Measurements from ENCODE around the gene TRAK2.

The TRAK2 gene

DNA sequence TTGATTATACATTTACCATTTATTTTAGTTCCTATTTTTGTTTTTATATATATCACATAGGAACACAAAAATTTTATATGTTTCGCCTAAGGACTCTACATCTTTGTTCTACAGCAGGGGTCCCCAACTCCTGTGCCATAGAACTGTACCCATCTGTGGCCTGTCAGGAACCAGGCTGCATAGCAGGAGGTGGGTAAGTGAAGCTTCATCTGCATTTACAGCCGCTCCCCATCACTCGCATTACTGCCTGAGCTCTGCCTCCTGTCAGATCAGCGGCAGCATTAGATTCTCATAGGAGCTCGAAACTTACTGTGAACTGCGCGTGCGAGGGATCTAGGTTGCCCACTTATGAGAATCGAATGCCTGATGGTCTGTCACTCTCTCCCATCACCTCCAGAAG is 25.3 kb downstream of the TRAK2 start:
- TF ChIP-seq, protein P1, sequence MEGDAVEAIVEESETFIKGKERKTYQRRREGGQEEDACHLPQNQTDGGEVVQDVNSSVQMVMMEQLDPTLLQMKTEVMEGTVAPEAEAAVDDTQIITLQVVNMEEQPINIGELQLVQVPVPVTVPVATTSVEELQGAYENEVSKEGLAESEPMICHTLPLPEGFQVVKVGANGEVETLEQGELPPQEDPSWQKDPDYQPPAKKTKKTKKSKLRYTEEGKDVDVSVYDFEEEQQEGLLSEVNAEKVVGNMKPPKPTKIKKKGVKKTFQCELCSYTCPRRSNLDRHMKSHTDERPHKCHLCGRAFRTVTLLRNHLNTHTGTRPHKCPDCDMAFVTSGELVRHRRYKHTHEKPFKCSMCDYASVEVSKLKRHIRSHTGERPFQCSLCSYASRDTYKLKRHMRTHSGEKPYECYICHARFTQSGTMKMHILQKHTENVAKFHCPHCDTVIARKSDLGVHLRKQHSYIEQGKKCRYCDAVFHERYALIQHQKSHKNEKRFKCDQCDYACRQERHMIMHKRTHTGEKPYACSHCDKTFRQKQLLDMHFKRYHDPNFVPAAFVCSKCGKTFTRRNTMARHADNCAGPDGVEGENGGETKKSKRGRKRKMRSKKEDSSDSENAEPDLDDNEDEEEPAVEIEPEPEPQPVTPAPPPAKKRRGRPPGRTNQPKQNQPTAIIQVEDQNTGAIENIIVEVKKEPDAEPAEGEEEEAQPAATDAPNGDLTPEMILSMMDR (IDR thresholded peaks at IDR 0.05; ENCODE audit: borderline replicate concordance, insufficient read depth, low read depth, low read length), result no peak
- H3K4me3 ChIP-seq (ENCODE audit: low read depth, low read length), result no peak overlapping the region

DNA sequence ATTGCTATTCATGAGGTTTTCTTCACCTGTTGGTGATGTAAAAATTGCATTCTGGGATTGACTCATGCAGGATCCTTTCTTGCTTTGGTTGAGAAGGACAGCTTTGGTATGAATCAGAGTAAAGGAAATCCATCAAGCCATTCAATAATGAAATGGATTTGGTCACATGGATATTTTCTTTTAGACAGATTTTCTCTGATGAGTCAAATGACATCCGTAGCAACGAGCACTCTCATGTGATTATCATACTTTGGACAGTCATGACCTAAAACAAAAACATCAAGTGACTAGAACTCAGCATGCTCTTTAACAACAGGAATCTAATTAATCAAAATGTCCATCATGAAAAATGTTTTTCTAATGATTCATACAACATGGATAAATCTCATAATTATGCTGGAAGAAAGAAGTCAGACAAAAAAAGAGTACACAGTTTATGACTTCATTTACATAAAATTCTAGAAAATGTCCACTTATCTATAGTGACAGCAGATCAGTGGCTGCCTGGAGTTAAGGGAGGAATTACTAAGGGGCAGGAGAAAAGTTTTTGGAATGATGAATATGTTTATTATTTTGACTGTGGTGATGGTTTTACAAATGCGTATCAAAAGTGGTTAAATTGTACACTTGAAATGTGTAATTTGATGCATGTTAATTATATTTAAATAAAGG is 30.7 kb downstream of the TRAK2 start:
- no peak overlapping the region for H3K4me3 ChIP-seq (ENCODE audit: low read depth, low read length)
- TF ChIP-seq, protein P1 (IDR thresholded peaks at IDR 0.05; ENCODE audit: borderline replicate concordance, insufficient read depth, low read depth, low read length), result no peak

DNA sequence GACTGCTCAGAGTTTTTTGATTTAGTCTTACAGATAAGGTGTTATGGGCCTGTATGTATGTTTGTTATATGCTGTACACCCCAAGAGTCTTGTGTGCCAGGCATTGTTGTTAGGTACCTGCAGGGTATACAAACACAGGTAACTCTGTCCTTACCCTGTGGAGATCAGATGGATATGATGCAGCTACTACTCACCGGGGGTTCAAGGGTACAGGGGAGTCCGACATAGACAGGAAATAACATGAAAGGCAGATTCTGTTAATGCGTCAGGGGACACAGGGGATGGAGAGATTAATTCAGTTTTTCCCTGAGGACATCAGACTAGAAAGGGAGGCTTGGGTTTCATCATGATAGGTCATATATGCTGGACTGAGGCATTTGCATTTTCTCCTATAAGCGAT is 31.3 kb downstream of the TRAK2 start:
- H3K4me3 ChIP-seq (ENCODE audit: low read depth, low read length), result no peak overlapping the region
- TF ChIP-seq, protein P1 (IDR thresholded peaks at IDR 0.05; ENCODE audit: borderline replicate concordance, insufficient read depth, low read depth, low read length), result no peak

DNA sequence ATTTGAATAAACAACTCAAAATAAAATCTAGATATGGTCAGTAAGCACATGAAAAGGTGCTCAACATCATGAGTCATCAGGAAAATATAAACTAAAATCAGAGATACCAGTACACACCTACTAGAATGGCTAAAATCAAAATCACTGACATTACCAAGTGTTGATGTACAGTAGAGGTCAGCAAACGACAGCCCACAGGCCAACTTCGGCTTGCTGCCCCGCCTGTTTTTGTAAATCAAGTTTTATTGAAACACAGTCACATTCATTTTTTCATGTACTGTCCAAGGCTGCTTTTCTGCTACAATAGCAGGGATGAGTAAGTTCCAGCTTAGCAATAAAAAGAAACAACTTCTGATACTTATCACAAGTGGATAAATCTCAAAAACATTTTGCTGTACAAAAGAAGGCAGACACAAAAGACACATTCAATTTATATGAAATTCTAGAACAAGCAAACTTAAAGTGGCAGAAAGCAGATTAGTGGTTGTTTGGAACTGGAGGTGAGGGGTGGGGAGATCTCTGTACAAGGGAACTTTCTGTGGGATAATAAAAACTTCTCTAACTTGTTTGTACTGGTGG is 32.1 kb downstream of the TRAK2 start:
- H3K4me3 ChIP-seq (ENCODE audit: low read depth, low read length), result no peak overlapping the region
- TF ChIP-seq, protein P1 (IDR thresholded peaks at IDR 0.05; ENCODE audit: borderline replicate concordance, insufficient read depth, low read depth, low read length), result no peak

DNA sequence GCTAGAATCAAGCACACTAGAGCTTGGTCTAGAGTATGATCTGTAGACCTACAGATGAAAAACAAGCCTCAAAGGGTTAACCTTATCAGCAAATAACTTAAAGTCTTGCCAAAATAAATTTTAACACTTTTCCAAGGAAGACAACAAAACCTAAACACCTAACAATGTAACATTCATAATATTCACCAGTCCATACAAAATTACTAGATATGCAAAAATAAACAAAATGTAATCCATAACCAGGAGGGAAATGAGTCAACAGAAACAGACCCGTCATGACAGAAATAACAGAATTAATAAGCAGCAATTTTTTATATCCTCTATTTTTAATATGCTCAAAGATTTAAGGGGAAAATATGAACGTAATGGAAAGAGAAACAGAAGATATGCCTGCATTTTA is 36.1 kb downstream of the TRAK2 start:
- no peak overlapping the region for H3K4me3 ChIP-seq (ENCODE audit: low read depth, low read length)
- TF ChIP-seq, protein P1 (IDR thresholded peaks at IDR 0.05; ENCODE audit: borderline replicate concordance, insufficient read depth, low read depth, low read length), result no peak

DNA sequence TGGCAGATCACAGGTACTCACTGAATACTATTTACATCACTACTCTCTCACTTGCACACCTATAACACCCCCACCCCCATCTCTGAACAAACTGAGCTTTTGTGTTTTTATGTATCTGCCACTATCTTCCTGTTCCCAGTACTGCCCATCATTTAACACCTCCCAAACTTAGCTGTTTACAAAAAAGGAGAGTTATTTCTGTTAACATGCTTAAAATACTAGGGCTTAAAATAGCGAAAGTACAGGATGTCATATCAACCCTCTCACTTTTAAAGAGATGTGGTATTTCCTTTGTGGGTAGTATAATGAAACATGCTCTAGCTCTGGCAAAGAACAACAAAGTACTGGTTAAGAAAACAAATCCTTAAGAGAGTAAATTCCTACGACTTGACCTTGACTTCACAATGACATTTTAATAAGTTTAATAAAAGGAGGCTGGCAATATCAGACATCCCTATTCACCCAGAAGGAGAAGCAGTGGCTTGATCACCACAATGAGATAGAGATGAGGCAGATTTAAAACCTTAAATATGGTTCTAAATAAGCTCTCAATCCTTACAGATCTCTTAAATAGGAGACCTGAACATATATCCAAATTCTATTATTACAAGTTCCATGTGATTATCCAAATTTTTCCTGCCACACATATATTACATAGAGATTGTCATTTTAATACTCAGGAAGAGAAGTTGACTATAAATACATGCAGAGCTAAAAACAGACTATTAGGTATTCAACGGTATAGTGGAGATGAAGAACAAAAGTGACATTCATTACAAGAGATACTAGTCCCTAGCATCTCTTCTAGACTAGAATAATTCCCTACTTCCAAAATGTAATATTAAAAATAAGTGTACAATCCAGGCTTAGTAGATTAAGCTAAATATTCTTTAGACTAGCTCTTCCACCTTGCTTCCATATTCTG is 36.9 kb downstream of the TRAK2 start:
- TF ChIP-seq, protein P1 (IDR thresholded peaks at IDR 0.05; ENCODE audit: borderline replicate concordance, insufficient read depth, low read depth, low read length), result no peak
- no peak overlapping the region for H3K4me3 ChIP-seq (ENCODE audit: low read depth, low read length)

Measured in GM12875 (cell line).